Measurements from ENCODE around the gene ZC3H12A.
"Not testable (repeated sequence)": the region's sequence is repeated elsewhere in the genome, so short reads cannot be mapped to it uniquely, and the experiment has no call there.

Gene ZC3H12A

DNA sequence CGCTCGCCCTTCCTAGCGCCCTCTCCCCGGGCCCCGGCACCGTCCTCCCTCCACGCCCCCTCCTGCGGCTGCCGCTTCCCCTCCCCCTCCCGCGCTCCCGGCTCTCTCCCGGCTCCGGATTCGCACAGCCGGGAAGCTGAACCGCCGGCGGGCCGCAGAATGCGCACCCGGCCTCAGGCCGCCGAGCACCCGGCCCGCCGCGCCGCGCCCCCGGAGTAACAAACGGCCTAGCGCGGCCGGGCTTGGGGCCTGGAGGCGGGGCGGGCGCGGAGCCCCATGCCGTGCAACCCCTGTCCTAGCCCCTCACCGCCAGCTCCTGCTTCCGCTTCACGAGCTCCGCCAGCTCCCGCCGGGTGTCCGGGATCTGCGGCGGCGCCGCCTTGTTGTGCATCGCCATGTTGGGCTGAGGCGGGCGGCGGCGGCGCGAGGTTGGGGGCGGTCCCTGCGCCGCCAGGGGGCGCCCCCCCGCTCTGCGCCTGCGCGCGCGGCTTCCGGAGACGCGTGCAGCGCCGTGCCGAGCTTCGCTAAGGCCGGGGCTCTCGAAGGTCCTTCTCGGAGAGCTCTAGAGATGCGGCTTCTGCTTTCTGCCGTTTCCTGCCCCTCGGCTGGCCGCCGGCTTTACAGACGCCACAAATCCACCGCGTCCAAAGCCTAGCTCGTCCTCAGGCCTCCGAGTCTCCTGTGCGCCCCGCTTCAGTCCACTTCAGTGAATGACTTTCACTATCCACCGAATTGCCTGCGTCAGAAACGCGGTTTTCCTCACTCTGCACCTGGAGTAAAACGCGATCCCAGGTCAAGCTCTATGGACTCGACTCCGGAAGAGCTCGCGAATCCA is 40.2 kb downstream of the ZC3H12A start, which contains the start of gene MEAF6:
MEAF6 (minus strand) TSS at position 417 of the 835 bp plus-strand sequence; CDS start at position 397, 20 bp downstream.
- peak within 1 kb of the TSS; percentile 86 for H3K4me3 ChIP-seq (ENCODE audit: low read depth, low read length)
- TF ChIP-seq, protein P1, sequence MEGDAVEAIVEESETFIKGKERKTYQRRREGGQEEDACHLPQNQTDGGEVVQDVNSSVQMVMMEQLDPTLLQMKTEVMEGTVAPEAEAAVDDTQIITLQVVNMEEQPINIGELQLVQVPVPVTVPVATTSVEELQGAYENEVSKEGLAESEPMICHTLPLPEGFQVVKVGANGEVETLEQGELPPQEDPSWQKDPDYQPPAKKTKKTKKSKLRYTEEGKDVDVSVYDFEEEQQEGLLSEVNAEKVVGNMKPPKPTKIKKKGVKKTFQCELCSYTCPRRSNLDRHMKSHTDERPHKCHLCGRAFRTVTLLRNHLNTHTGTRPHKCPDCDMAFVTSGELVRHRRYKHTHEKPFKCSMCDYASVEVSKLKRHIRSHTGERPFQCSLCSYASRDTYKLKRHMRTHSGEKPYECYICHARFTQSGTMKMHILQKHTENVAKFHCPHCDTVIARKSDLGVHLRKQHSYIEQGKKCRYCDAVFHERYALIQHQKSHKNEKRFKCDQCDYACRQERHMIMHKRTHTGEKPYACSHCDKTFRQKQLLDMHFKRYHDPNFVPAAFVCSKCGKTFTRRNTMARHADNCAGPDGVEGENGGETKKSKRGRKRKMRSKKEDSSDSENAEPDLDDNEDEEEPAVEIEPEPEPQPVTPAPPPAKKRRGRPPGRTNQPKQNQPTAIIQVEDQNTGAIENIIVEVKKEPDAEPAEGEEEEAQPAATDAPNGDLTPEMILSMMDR (IDR thresholded peaks at IDR 0.05; ENCODE audit: low read depth, low read length, missing control alignments) = peak; percentile 79
- DNase-seq (ENCODE audit: low read depth) = peak; percentile 45

DNA sequence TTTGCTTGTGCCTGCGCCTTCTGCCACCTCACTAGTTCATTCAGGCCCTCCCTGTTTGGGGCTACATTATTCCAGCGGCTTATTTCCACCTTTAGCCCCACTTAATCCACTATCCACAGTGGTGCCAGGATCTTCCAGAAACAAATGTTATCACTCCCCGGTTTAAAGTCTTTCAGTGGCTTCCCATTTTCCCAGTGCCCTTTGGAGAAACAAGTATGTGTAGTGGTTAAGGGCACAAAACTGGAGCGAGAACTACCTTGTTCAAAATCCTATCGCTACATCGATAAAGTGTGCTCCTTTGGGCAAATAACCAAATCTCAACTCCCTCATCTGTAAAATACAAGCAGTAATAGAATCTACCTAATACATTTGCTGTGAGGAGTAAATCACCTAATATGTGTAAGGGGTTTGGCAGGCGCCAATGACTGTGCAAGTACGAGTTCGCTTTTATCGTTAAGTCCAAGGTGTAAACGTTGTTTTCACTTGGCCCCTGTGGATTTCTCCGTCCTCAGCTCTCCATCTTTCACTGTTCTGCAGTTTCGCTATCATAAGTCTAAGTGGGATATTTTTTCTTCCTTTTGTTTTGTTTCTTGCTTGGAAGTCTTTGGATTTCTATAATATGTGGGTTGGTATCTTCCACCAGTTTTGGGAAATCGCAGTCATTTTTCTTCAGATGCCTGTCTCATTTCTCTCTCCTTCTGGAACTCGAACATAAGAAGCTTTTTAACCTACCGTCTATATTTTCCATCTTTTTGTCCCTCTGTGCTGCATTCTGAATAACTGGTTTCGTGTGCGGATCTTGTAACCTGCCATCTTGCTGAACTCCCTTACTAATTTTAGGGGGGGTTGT is 41.0 kb downstream of the ZC3H12A start:
- TF ChIP-seq, protein P1 (IDR thresholded peaks at IDR 0.05; ENCODE audit: low read depth, low read length, missing control alignments) = no peak

DNA sequence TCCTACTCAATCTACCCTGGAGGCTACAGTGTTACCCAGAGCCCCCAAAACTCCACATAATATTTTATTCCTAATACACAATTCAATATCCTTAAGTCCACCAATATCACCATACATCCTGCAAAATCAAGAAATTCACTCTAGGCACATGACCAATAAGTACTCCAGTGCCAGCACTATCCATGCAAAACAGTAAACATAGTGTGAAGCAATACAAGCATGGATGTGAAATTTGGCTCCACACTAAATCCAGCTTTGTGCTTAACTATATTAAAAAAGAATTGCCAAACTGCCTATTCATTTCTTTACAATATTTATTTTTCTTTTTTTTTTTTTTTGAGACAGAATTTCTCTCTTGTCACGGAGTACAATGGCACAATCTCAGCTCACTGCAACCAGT is 43.2 kb downstream of the ZC3H12A start:
- no peak overlapping the region for H3K4me3 ChIP-seq (ENCODE audit: low read depth, low read length)
- TF ChIP-seq, protein P1 (IDR thresholded peaks at IDR 0.05; ENCODE audit: low read depth, low read length, missing control alignments) = no peak
- no peak for DNase-seq (ENCODE audit: low read depth)

More for the DNA sequence above, 41.0 kb downstream of the ZC3H12A start:
- DNase-seq (ENCODE audit: low read depth) = no peak
- H3K4me3 ChIP-seq (ENCODE audit: low read depth, low read length) = peak overlapping the region; percentile 86

- not testable (repeated sequence) for H3K4me3 ChIP-seq (ENCODE audit: low read depth, low read length); DNase-seq (ENCODE audit: low read depth)
These were observed 43.9 kb downstream of the ZC3H12A start for GRCh38 chr1:37518241-37518640.

DNA sequence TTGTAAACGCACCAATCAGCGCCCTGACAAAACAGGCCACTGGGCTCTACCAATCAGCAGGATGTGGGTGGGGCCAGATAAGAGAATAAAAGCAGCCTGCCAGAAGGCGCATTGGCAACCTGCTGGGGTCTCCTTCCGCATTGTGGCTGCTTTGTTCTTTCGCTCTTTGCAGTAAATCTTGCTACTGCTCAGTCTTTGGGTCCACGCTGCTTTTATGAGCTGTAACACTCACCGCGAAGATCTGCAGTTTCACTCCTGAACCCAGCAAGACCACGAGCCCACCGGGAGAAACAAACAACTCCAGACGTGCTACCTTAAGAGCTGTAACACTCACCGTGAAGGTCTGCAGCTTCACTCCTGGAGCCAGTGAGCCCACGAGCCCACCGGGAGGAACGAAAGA is 44.5 kb downstream of the ZC3H12A start:
- DNase-seq (ENCODE audit: low read depth); H3K4me3 ChIP-seq (ENCODE audit: low read depth, low read length): not testable (repeated sequence)

DNA sequence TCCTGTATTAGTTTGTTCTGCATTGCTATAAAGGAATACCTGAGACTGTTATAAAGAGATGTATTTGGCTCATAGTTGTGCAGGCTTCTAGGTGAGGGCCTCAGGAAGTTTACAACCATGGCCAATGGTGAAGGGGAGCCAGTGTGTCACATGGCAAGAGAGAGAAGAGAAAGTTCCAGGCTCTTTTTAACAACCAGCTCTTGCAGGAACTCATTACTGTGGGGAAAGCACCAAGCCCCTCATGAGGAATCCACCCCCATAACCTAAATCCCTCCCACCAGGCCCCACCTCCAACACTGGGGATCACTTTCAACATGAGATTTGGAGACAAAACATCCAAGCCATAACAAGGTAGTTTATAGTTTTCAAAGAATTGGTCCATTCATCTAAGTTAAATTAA is 45.2 kb downstream of the ZC3H12A start:
- TF ChIP-seq, protein P1 (IDR thresholded peaks at IDR 0.05; ENCODE audit: low read depth, low read length, missing control alignments) = no peak
- no peak overlapping the region for H3K4me3 ChIP-seq (ENCODE audit: low read depth, low read length)
- no peak for DNase-seq (ENCODE audit: low read depth)

- H3K4me3 ChIP-seq (ENCODE audit: low read depth, low read length); DNase-seq (ENCODE audit: low read depth): not testable (repeated sequence)
These were observed 55.5 kb downstream of the ZC3H12A start for GRCh38 chr1:37529888-37530287.

DNA sequence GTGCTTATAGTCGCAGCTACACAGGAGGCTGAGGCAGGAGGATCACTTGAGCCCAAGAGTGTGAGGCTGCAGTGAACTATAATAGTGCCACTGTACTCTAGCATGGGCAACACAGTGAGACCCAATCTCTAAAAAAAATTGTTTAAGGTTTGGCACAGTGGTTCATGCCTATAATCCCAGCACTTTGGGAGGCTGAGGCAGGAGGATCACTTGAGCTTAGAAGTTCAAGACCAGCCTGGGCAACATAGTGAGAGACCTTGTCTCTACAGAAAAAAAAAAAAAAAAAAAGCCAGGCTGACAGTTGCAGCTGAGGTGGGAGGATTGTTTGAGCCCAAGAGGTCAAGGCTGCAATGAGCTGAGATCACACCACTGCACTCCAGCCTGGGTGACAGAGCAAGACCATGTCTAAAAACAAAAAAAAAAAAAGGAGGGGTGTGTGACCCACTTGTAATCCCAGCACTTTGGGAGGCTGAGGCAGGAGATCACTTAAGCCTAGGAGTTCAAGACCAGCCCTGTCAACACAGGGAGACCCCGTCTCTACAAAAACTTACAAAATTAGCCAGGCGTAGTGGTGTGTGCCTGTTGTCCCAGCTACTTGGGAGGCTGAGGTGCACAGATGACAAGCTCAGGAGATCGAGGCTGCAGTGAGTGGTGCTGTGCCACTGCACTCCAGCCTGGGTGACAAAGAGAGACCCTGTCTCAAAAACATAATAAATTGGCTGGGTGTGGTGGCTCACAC is 58.2 kb downstream of the ZC3H12A start:
- not testable (repeated sequence) for H3K4me3 ChIP-seq (ENCODE audit: low read depth, low read length); DNase-seq (ENCODE audit: low read depth)
